Epithelial cell of prostate (primary cell): ENCODE results near the gene SUSD5.
"Not testable (repeated sequence)": the region's sequence is repeated elsewhere in the genome, so short reads cannot be mapped to it uniquely, and the experiment has no call there.

Experiments used
- DNase-seq: peaks from one replicate; pipeline ENCODE4 v3.0.0-alpha.2; 2011; ENCODE audit warnings: low read depth, low spot score
- H3K27ac ChIP-seq: fragments of 450-650 bp; 2 replicates; pipeline ENCODE4 v1.5.1; 2017; ENCODE audit warnings: mild to moderate bottlenecking

The SUSD5 gene

DNA sequence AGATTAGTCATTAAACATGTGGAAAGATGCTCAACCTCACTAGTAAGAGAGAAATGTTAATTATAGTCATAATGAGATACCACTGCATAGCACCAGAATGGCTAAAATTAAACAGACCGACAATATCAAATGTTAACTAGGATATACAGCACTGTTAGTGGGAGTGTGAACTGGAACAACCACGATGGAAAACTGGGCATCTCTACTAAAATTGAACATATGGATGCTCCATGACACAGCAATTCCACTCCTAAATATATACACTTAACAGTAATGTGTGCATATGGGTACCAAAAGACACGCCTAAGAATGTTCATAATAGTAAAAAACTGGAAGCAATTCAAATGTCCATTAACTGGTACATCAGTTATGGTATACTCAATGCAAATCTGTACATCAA lies 63.3 kb downstream of the SUSD5 start:
- H3K27ac ChIP-seq: no peak overlapping the region
- no peak for DNase-seq

DNA sequence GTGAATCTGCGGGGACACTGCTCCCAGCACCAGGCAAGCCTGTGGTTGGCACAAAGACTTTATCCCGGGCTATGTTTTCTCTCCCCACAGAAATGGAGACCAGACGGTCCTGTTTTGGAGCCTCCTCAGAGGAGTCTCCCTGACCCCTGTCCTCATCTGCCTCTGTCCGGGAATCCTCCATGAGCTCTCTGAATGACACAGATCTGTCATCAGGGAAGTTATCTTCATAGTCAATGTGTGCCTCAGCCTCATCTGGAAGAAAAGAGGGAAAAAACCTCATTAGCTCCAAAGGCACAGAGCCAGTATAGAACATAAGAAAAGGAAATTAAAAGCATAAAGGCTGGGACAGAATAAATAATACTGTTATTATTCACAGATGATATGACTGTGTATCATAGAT lies 64.8 kb downstream of the SUSD5 start:
- no peak for DNase-seq
- H3K27ac ChIP-seq: no peak overlapping the region

DNA sequence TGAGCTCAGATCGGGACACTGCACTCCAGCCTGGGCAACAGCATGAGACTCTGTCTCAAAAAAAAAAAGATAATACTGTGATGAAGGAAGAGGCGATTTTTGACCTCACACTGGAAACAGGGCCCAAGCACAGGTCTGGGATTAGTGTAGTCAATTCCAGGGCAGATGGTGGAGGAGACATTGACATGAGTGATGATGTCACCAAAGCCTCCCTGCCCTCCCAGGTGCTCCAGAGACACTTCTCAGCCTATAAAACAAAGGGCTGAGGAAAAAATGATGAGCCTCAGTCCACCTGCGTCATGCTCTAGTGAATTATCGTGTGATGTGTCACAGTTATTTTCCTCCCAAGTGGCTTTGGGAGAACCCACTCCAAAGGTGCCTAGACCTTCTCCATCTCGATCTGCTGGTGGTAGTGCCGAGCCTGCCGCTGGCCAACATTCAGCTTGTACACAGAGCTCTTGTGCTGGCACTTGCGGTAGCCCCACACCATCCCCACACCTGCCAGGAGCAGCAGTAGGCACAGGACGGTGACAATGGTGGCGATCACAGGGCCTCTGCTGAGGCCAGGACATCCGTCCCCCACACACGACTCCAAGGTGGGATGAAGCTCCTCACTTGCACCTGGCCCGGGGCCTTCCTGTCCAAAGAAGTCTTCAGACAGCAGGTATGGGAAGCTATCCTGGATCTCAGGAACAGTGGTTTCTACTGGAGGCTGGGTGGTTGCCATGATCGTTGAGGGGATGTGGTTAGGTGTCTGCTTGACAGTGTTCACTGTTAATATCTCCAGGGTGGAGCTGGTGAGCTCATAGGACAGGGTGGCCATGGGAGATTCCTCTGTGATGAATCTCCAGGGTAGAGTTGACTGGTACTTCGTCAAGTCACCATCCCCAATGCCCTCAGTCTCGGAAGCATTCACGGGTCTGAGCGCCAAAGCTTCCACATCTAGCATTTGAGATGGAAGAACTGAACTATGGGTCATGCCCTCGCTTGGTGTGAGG lies 65.9 kb downstream of the SUSD5 start:
- H3K27ac ChIP-seq: no peak overlapping the region
- no peak for DNase-seq

DNA sequence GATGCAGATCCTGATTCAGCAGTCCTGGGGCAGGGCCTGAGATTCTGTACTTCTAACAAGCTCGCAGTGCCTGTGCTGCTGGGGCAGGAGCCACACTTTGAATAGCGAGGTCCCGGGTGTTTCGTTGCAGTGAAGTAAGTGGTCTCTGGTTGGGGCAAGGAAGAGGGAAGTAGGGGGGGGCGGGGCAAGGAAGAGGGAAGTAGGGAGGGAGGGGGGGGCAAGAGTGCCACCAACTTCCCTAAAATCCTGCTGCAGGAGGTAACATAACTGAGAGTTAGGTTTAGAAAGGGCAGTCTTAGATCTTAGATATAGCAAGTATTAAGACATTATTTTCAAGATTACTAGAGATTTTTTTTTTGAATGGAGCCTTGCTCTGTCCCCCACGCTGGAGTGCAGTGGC lies 69.3 kb downstream of the SUSD5 start:
- H3K27ac ChIP-seq: no peak overlapping the region

DNA sequence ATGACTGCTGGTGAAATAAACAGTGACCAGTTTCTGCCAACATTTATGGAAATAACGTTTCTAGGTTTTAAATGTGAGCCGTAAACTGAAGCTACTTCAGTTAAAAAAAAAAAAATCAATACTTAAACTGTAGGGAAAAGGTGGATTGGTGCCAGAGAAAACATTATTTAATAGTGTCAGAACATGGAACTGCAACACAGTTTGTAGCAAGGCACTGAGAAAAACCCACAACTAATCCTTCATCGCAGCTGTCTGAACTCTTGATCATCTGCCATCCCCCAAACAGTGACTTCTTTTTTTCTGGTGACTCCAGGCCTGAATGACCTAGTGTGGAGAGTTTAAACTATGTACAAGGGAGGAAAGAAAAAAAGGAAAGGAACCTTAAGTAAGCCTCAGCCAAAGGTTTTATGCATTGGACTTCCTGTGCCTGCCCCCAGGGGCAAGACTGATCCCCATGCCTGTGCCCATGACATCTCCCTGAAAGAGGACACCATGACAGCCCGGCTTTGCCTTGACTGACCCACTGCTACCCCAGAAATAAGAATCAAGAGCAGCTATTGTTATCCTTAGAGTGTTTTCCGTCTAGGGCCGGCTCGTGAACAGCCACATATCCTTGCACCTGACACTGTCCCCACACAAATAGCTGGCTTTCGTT lies 71.7 kb downstream of the SUSD5 start:
- no peak for DNase-seq
- no peak overlapping the region for H3K27ac ChIP-seq

More for the DNA sequence above, 69.3 kb downstream of the SUSD5 start:
- DNase-seq: no peak

DNA sequence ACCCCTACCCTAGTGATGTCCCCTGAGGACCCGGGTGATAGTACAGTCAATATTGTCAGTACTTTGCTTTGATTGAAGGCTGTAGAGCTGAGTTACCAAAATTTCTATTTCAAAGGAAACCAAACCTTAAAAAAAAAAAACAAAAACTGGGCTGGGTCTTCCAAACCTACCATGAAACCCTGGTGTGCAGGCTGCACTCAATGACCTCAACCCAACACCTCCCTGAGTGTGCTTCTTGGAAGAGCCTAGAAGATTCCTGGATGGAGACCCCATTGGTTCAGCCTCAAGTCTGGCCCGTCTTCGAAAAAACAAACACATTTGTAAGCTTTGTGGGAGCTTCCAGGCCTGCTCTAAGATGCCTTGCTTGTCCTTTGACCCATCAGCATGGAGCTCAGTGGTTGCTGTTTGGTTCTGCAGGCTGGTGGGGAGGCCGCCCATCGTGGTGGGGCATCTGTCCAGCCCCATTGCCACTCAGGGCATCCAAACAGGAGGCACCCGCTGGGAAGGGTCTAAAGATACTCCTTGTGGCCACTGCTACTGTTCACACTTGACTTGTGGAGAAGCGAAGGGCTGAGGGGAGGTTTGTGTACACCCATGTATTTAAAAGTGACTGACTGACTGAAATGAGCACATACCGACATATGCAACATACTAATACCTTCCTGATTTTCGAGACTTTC lies 72.6 kb downstream of the SUSD5 start:
- DNase-seq: no peak
- no peak overlapping the region for H3K27ac ChIP-seq

DNA sequence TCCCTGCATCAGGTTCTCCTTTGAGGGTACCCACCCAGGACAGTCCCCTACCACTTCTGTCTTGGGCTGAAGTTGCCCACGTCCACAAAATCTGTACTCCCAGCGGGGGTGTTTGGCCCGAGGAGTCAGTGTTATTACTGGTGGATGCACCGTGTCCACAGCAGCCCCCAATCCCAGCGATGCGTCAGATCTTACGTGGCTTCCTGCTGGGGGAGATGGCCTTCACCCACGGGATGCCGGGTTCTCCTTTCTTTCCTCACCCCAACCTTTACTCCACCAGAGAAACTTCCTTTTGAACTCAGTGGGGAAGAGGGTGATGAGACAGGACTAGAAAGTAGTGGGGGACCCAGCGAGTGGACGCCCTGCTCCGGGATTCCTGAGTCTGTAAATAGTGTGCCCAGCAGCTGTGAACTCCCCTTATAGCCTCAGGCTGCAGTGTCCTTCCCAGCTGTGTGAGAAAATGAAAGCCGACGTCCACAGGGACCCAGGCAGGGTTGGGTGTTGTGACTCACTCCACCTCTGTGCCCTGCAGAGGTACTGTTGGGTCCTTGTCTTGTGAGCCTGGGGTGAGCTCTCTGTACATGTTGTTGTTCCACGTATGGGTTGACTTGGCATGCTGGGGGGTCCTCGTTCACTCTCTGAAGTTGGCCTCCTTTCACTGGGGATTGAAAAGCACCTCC lies 73.2 kb downstream of the SUSD5 start:
- no peak overlapping the region for H3K27ac ChIP-seq
- DNase-seq: no peak

DNA sequence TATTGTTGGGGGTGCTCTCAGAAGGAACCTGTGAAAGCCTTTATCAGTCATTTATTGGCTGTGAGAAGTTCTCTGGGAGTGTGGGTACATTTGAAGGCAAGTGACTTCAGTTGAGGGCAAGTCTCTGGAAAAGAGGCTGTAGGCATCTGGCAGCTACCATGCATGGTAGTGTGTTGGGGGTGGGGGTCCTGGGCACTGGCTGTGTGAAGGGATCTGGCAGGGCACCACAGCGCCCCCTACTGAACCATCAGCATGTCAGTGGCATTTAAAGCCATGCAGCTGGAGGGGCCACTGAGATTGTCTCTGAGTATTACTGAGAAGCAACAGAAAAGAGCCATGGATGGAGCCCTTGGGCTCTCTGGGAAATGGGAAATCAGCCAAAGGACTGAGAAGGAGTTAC lies 74.2 kb downstream of the SUSD5 start:
- no peak overlapping the region for H3K27ac ChIP-seq
- no peak for DNase-seq

DNA sequence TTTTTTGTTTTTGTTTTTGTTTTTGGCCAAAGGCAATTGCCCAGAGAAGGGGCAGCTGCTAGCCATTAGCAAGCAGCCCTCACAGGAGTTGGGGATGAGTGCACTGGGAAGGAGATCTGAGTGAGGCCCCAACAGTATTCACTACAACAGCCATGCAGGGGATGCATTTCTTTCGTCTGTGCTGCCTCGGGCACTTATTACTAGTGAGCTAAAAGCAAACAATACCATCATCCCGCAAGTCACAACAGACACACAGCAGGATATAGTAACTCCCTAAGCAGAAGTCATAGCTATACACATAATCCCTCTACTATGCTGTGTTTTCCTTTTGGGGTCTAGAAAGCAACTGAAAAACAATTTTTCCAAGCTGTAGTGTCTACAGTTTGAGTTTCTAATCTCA lies 77.6 kb downstream of the SUSD5 start:
- H3K27ac ChIP-seq: no peak overlapping the region
- DNase-seq: no peak

DNA sequence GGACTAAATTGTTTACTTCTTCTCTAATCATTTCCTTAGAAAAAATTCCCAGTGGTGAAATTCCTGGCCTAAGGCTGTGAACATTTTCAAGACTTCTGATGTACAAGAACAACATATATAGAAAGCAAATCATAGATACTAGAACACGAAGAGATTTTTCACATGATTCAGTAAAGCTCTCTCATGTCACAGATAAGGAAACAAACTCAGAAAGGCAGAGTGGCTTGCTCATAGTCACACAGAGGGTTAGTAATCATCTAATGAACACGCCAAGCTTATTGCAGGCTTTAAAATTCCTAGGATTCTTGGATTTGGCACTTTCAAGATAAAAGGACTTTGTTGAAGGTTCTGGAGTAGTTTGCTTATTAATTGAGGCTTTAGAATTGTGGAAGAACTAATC lies 78.6 kb downstream of the SUSD5 start:
- DNase-seq: no peak
- peak overlapping the region; percentile 14 for H3K27ac ChIP-seq

DNA sequence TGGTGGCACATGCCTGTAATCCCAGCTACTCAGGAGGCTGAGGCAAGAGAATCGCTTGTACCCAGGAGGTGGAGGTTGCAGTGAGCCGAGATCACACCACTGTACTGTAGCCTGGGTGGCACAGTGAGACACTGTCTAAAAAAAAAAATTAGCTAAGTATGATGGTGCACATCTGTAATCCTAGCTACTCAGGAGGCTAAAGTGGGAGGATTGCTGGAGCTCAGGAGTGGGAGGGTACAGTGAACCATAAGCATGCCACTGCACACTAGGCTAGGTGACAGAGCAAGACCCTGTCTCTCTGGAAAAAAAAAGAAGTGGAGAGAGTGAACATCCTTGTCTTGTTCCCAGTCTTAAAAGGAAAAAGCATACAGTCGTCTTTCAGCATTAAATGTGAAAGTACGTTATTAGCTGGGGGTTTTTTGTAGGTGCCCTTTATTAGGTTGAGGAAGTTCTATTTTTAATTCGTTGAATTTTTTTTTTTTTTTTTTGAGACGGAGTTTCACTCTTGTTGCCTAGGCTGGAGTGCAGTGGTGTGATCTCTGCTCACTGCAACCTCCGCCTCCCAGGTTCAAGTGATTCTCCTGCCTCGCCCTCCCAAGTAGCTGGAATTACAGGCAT lies 79.5 kb downstream of the SUSD5 start:
- not testable (repeated sequence) for H3K27ac ChIP-seq, DNase-seq

DNA sequence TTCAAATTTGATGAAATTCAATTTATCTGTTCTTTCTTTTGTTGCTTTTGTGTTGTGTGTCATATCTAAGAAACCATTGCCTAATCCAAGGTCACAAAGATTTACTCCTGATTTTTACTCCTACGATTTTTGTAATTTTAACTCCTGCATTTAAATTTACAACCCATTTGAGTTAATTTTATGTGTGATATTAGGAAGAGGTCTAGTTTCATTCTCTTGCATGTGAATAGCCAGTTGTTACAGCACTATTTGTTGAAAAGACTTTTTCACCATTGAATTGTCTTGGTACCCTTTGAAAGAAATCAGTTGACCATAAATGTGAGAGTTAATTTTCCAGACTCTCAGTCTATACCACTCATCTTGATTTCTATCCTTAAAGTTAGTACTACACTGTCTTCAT lies 80.9 kb downstream of the SUSD5 start:
- DNase-seq: no peak

DNA sequence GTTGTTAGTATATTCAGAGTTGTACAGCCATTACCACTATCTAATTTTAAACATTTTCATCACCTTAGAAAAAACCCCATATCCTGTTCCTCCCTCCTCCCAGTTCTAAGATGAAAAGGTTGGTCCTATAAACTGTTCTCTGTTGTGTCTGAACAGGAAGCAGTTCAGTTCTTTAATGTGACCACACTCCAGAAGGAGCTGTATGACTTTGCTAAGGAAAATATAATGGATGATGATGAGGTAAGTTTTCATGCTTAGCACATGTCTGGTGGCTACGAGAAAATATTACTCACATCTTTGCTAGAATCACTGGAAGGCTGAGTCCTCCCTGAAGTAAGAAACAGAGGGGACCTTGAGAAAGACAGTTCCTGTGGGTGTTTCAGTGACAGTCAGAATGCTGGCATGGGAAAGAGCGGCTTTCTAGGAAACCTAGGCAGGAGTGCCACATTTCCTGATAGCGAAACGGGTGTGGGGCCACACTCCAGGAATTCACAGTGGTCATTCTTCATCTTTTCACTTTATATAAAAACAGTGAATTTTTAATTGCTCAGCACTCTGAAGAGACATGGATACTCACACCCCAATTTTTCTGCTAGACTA lies 84.5 kb downstream of the SUSD5 start:
- no peak for DNase-seq
- H3K27ac ChIP-seq: peak overlapping the region; percentile 12

More for the DNA sequence above, 80.9 kb downstream of the SUSD5 start:
- H3K27ac ChIP-seq: no peak overlapping the region

DNA sequence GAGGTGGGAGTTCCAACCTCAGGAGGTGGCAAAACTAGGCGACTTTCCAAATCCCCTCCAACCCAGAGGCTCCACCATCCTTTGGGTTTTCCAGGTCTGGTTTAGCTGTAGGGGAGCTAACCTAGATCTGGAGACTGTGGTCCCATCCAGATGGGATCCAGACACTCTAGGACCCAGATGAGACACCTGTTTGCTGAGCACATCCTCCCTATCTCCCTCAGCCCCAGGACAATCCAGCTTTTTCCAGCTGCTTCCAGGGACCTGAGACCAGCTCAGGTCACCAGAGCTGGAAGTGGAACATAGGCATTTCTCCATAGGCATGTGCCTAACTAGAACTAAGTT lies 86.6 kb downstream of the SUSD5 start:
- no peak overlapping the region for H3K27ac ChIP-seq

DNA sequence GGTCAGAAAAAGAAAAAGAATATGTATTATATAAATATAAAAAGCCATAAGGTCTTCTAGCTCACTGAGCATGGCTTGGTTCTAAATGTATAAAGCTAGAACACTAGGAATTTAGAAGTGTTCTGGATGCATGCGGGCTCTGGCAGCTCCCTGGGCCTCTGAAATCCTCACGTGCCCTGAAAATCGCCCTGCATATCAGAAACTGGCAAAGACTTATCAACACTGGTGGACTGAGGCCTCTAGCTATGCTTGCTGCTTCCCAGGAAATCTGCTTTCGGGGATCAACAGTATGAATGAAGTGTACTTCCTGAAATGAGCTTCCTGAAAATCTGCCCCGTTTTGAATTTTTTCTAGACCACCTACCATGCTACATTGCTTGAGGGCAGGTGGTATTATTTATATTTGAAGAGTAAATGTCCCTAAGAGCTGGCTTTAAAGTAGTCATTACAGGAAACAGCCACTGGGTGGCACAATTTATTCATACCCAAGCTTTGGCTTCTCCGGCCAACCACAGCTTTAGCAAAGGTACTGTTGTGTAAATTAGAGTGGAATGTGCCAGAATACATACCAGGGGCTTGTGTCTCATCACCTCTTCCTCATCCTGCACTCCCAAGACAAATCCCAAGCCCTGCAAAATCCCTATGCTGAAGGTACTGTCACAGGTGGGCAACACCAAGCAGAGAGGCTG lies 87.1 kb downstream of the SUSD5 start:
- H3K27ac ChIP-seq: no peak overlapping the region

More for the DNA sequence above, 86.6 kb downstream of the SUSD5 start:
- DNase-seq: no peak

DNA sequence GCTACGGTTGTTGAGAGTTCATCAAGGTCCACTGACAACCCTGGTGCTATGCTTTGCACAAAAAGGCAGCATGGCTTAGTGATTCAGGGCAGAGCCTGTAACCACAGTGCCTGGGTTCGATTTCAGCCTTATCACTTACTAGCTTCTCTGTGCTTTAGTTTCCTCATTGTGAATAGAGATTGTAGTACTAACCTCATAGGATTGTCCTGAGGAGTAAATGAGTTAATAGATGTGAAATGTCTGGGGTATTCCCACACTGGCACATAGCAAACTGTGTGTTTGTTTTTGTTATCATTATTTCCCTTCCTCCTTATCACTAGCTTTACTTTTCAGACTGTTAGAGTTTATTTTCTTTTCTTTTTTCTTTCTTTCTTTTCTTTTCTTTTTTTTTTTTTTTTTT lies 88.5 kb downstream of the SUSD5 start:
- H3K27ac ChIP-seq: no peak overlapping the region
- no peak for DNase-seq

More for the DNA sequence above, 87.1 kb downstream of the SUSD5 start:
- no peak for DNase-seq

DNA sequence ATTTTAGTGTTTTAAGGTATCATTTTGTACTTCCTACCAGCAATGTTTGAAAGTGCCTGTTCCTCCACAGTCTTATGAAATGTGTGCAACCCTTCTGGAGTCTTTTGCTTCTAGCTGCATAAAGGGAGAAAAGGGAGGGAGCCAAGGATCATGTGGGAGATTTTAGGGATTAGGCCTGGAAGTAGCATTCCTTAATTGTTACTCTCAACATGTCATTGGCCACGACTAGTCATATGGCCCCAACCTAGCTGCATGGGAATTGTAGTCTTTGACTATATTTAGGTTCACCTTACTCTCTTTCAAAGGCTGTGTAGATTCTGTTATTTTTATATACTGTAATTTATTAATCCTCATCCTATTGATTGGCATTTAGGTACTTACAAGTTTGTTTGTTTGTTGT lies 89.9 kb downstream of the SUSD5 start:
- no peak for DNase-seq

DNA sequence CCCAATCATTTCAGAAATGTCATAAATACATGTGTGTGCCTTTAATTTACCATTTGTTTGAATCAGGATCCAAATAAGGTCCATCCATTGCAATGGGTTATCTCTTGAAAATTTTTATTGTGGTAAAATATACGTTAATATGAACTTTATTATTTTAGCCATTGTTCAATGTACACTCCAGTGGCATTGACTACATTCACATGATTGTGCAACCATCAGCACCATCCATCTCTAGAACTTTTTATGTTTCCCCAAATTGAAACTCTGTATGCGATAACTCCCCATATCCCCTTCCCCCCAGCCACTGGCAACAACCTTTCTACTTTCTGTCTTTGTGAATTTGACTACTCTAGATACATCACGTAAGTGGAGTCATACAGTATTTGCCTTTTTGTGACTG lies 92.8 kb downstream of the SUSD5 start:
- DNase-seq: no peak
- no peak overlapping the region for H3K27ac ChIP-seq

More for the DNA sequence above, 89.9 kb downstream of the SUSD5 start:
- H3K27ac ChIP-seq: no peak overlapping the region

DNA sequence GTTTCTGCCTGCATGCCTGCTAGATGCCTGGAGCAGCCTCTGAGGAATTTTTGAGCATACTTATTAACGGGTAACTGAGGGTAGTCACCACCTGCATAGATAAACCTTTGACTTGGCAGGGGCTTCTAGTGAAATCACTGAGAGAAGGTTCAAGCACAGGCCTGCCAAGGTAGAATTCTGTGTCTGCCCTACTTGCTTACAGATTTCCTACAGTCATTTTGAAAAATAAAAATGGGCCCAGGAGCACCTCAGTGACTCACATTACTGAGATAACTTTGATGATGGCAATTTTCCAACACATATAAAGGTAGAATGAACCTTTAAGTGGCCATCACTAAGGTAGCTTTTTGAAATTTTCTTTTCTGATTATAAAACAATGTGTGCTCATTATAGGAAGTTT lies 94.0 kb downstream of the SUSD5 start:
- H3K27ac ChIP-seq: no peak overlapping the region
- no peak for DNase-seq
